PC-3 (cell line): Measurements from ENCODE around the gene STX4. TPM values are rescaled to one million over a fixed set of nuclear protein-coding genes. Genes with fewer than 3 reads are reported as not detected.

Experiments
- ATAC-seq: fragments of 200-7000 bp; cut with Tn5 transposase; 2 replicates; pipeline ENCODE4 v1.9.1; 2020; ENCODE audit warnings: mild to moderate bottlenecking, moderate library complexity
- BruUV-seq: library from RNA; stranded (reverse); fragments of 400-500 nt; replicated peaks from 2 replicates; lab custom pipeline; 2021; lab: Mats Ljungman, UMichigan
- CTCF ChIA-PET: fragments of 300-600 bp; sonication (Branson Sonifier 250); formaldehyde crosslinking; loops from one replicate; lab custom pipeline; 2022; ENCODE audit warnings: antibody characterized with exemption; lab: Charles Lee
- POLR2A ChIA-PET: fragments of 300-600 bp; sonication (Branson Sonifier 250); formaldehyde crosslinking; loops from one replicate; lab custom pipeline; 2022; ENCODE audit warnings: antibody characterized with exemption; ENCODE audit not compliant: unreplicated experiment; lab: Charles Lee
- DNase-seq: peaks from one replicate; pipeline ENCODE4 v3.0.0-alpha.2; 2015
- H2AFZ ChIP-seq: fragments of 300-600 bp; sonication (generic); 2 replicates; pipeline ENCODE4 v1.6.0; 2016; ENCODE audit warnings: antibody characterized with exemption, low read length
- H3F3A ChIP-seq: fragments of 300-600 bp; sonication (generic); one replicate; pipeline ENCODE4 v1.6.0; 2017; ENCODE audit warnings: antibody characterized with exemption, low read length, control low read depth, mild to moderate bottlenecking; ENCODE audit not compliant: unreplicated experiment
- H3K27ac ChIP-seq: fragments of 300-600 bp; sonication (generic); 2 replicates; pipeline ENCODE4 v1.5.1; 2016; ENCODE audit warnings: mild to moderate bottlenecking, low read length
- H3K27me3 ChIP-seq: fragments of 300-600 bp; sonication (generic); 2 replicates; pipeline ENCODE4 v1.6.1; 2016; ENCODE audit warnings: low read length, mixed read lengths
- H3K36me3 ChIP-seq: fragments of 300-600 bp; sonication (generic); 2 replicates; pipeline ENCODE4 v1.6.1; 2016; ENCODE audit warnings: low read depth, mixed run types, low read length, mixed read lengths
- H3K4me1 ChIP-seq: fragments of 300-600 bp; sonication (generic); 2 replicates; pipeline ENCODE4 v1.5.1; 2016; ENCODE audit warnings: low read length; ENCODE audit not compliant: insufficient read depth
- H3K4me2 ChIP-seq: fragments of 300-600 bp; sonication (generic); 2 replicates; pipeline ENCODE4 v1.6.0; 2016; ENCODE audit warnings: low read length
- H3K4me3 ChIP-seq: fragments of 300-600 bp; sonication (generic); 2 replicates; pipeline ENCODE4 v1.5.1; 2016; ENCODE audit warnings: mild to moderate bottlenecking, low read length, mixed read lengths
- H3K79me2 ChIP-seq: fragments of 300-600 bp; sonication (generic); 2 replicates; pipeline ENCODE4 v1.6.1; 2017; ENCODE audit warnings: low read length, mixed read lengths
- H3K9ac ChIP-seq: fragments of 300-600 bp; sonication (generic); 2 replicates; pipeline ENCODE4 v1.6.0; 2016; ENCODE audit warnings: mild to moderate bottlenecking, low read length
- H3K9me2 ChIP-seq: fragments of 300-600 bp; sonication (generic); replicated peaks from 2 replicates; pipeline ENCODE4 v1.6.1; 2016; ENCODE audit warnings: mixed run types, low read length, mixed read lengths
- H3K9me3 ChIP-seq: fragments of 300-600 bp; sonication (generic); 2 replicates; pipeline ENCODE4 v1.6.1; 2016; ENCODE audit warnings: low read length, mixed read lengths
- H4K20me1 ChIP-seq: fragments of 300-600 bp; sonication (generic); 2 replicates; pipeline ENCODE4 v1.6.1; 2016; ENCODE audit warnings: low read length, mixed read lengths
- EZH2 ChIP-seq: fragments of 300-600 bp; sonication (generic); IDR thresholded peaks from one replicate; pipeline ENCODE4 v1.6.1; 2017; ENCODE audit warnings: antibody characterized with exemption, mild to moderate bottlenecking, low read length; ENCODE audit not compliant: unreplicated experiment
- EZH2phosphoT487 ChIP-seq: fragments of 300-600 bp; sonication (generic); IDR thresholded peaks from 2 replicates; pipeline ENCODE4 v1.6.1; 2018; ENCODE audit warnings: mild to moderate bottlenecking, antibody characterized with exemption, low read length, borderline replicate concordance
- intact Hi-C: fragments of 100-400 bp; cut with micrococcal nuclease; formaldehyde crosslinking; loops from 2 replicates; pipeline ENCODE4 v1.9.0; 2023
- total RNA-seq: library from RNA; depleted of rRNA; stranded (reverse); fragments of >200 nt; gene quantifications from 2 replicates; pipeline ENCODE4 v1.2.3, GENCODE V29; 2014
- TF ChIP-seq, protein P1 (sequence below): fragments of 300-600 bp; sonication (generic); conservative IDR thresholded peaks from 2 replicates; pipeline ENCODE4 v1.5.1; 2017; ENCODE audit warnings: antibody characterized with exemption, low read depth, mild to moderate bottlenecking, low read length

Gene STX4
- total RNA-seq, 1 experiment from 2014 or later: 27.4 TPM

DNA sequence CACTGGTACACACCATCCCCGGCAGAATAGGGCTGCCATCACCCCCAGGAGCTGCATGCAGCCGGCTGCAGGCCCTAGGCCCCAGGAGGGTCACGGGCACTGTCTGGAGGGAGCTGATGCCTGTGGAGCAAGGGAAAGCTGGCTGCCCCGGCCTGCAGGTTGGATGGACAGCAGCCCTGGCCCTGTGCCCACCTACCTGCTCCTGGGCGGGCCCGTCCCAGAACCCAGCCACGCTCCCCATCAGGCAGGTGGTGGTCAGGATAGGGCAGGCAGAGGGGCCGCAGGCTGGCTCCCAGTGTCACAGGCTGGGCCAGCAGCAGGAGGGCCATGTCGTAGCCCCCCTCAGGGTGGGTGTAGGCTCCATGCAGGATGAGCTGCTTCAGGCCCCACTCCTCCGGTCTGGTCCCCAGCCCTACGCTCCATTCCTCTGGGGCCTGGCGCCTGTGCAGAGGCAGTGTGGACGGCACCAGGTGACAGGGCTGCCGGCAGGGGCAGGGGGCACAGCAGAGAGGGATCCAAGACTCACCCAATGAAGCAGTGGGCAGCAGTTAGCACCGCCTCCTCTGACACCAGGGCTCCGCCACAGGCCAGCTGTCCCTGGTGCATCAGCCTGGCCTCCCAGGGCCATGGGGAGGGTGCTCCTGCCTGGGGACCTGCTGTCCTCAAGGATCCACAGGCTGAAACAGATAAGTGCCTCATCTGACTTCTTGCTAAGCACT, 51.4 kb downstream of the STX4 start:
- Histone ChIP-seq H3F3A (no peaks in the 10 kb centered on the region), H3K79me2 (no peaks in the 10 kb centered on the region), H3K4me1 (no peaks in the 10 kb centered on the region), H3K9ac (no peak overlapping the region), H3K4me2 (no peak overlapping the region), H4K20me1 (no peaks in the 10 kb centered on the region), H3K4me3 (no peak overlapping the region), H3K9me2 (no peaks in the 10 kb centered on the region), H3K9me3 (no peaks in the 10 kb centered on the region), H3K27me3 (no peaks in the 10 kb centered on the region), H2AFZ (no peak overlapping the region), H3K36me3 (no peaks in the 10 kb centered on the region), H3K27ac (no peak overlapping the region)
- ATAC-seq (no peak), DNase-seq (no peak)
- CTCF ChIA-PET: no interaction called here
- no TSS peak for BruUV-seq
- TF ChIP-seq EZH2phosphoT487: no peak
- TF ChIP-seq, protein P1, sequence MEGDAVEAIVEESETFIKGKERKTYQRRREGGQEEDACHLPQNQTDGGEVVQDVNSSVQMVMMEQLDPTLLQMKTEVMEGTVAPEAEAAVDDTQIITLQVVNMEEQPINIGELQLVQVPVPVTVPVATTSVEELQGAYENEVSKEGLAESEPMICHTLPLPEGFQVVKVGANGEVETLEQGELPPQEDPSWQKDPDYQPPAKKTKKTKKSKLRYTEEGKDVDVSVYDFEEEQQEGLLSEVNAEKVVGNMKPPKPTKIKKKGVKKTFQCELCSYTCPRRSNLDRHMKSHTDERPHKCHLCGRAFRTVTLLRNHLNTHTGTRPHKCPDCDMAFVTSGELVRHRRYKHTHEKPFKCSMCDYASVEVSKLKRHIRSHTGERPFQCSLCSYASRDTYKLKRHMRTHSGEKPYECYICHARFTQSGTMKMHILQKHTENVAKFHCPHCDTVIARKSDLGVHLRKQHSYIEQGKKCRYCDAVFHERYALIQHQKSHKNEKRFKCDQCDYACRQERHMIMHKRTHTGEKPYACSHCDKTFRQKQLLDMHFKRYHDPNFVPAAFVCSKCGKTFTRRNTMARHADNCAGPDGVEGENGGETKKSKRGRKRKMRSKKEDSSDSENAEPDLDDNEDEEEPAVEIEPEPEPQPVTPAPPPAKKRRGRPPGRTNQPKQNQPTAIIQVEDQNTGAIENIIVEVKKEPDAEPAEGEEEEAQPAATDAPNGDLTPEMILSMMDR: no peak
- TF ChIP-seq EZH2: no peak
- intact Hi-C loops: no loop called here
- POLR2A ChIA-PET: no interaction called here

DNA sequence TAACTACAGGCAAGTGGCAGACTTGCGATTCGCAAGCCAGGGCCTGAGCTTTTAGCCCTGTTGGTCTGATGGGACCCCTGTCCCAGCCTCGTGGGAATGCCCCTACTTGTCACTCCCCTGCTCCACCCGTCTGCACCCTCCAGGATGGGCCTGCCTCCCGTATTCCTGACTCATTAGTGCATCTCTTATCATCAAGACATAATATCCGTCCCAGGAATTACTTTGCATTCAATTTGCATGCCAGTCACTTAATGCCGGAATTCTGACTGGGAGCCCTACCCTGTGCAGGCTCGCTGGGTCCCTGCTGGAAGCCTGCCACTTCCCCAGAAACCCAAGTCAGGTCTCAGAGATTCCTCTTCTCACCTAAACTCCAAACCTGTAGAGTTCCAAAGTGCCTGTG, 52.1 kb downstream of the STX4 start:
- intact Hi-C loops: no loop called here
- ATAC-seq: no peak
- no peak overlapping the region for H3K27ac ChIP-seq
- no peaks in the 10 kb centered on the region for H3K36me3 ChIP-seq
- ChIA-PET CTCF (no interaction called here), POLR2A (no interaction called here)
- no TSS peak for BruUV-seq
- H3K79me2 ChIP-seq: no peaks in the 10 kb centered on the region
- no peak overlapping the region for H2AFZ ChIP-seq
- H3K4me2 ChIP-seq: no peak overlapping the region
- H3K9me3 ChIP-seq: no peaks in the 10 kb centered on the region
- H3K4me3 ChIP-seq: no peak overlapping the region
- no peaks in the 10 kb centered on the region for H3K27me3 ChIP-seq
- H3F3A ChIP-seq: no peaks in the 10 kb centered on the region
- H3K4me1 ChIP-seq: no peaks in the 10 kb centered on the region
- no peaks in the 10 kb centered on the region for H3K9me2 ChIP-seq
- H4K20me1 ChIP-seq: no peaks in the 10 kb centered on the region
- no peak for TF ChIP-seq EZH2
- TF ChIP-seq, protein P1: no peak
- no peak for TF ChIP-seq EZH2phosphoT487
- no peak for DNase-seq
- H3K9ac ChIP-seq: no peak overlapping the region

DNA sequence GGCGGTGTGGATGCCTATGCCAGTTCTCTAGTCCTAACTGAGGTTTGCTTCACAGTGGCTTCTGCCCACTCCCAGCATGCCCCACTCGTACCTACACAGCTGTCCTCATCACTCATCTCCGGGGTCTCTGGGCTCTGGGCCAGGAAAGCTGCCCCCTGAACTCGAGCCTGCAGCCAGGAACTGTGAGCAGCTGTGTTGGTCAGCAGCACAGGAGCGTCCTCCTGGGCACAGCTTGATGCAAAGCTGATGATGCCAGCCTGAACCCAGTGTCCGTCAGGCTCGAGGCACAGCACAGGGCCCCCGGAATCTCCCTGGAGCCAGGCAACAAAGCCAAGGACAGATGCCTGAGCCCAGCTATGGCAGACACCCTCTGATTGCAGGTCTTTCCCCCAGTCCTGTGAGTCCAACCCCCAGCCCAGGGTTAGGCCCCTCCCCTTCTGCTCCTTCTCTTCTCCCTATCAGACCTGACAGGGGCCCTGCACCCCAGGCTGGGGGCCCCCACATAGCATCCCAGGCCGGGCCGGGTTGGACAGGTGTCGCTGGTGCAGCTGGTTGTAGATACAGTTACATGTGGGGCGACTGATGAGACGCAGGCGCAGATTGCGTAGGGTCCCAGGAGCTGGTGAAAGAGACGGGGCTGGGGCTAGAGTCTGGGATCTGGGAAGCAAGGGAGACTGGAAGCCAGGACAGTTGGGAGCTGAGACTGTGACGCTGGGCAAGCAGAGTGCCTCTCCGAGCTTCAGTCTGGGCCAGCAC, 52.7 kb downstream of the STX4 start:
- no TSS peak for BruUV-seq
- CTCF ChIA-PET: interaction anchor here (0.6 kb wide), 1 partner anchor 157 kb away, joined by 3 read pairs; no protein-coding TSS in a partner anchor
- H3K27me3 ChIP-seq: no peaks in the 10 kb centered on the region
- H3K4me1 ChIP-seq: no peaks in the 10 kb centered on the region
- H3K4me3 ChIP-seq: no peak overlapping the region
- H2AFZ ChIP-seq: no peak overlapping the region
- DNase-seq (no peak), ATAC-seq (no peak)
- no peaks in the 10 kb centered on the region; the same call in 1 of the 2 replicates for H3K36me3 ChIP-seq
- H3F3A ChIP-seq: no peaks in the 10 kb centered on the region
- H3K4me2 ChIP-seq: no peak overlapping the region
- no peak overlapping the region for H3K27ac ChIP-seq
- no peaks in the 10 kb centered on the region for H4K20me1 ChIP-seq
- H3K9me3 ChIP-seq: no peaks in the 10 kb centered on the region
- intact Hi-C loops: no loop called here
- TF ChIP-seq, protein P1: no peak
- no peaks in the 10 kb centered on the region; the same call in 1 of the 2 replicates for H3K79me2 ChIP-seq
- no peak overlapping the region for H3K9ac ChIP-seq
- POLR2A ChIA-PET: no interaction called here
- no peaks in the 10 kb centered on the region for H3K9me2 ChIP-seq
